Gastroesophageal sphincter (tissue), 3 donors: ENCODE data around the gene SPANXN4.

ENCODE experiments used
- CTCF ChIP-seq, 4 experiments: fragments of 200-600 bp in 2 of 4; fragments of 450-650 bp in 2 of 4; sonication (generic) in 1 of 4; IDR thresholded peaks; one replicate each; pipeline ENCODE4 v1.5.1; 2017 to 2019; ENCODE audit warnings: antibody characterized with exemption in 4 of 4, mild to moderate bottlenecking in 2 of 4, moderate library complexity in 2 of 4
- EP300 ChIP-seq: sonication (generic); formaldehyde crosslinking; IDR thresholded peaks from one replicate; pipeline ENCODE4 v1.6.1; 2017; ENCODE audit warnings: antibody characterized with exemption, mild to moderate bottlenecking
- POLR2A ChIP-seq, 2 donors: fragments of 450-650 bp; IDR thresholded peaks; one replicate each; pipeline ENCODE4 v1.6.1; 2017; ENCODE audit warnings: antibody characterized with exemption in 2 of 2, mild to moderate bottlenecking in 2 of 2, moderate library complexity in 1 of 2
- POLR2AphosphoS5 ChIP-seq: sonication (generic); formaldehyde crosslinking; IDR thresholded peaks from one replicate; pipeline ENCODE4 v1.6.1; 2017; ENCODE audit warnings: antibody characterized with exemption

- TF ChIP-seq CTCF (IDR thresholded peaks at IDR 0.05) = no peak
- TF ChIP-seq POLR2A (IDR thresholded peaks at IDR 0.05) = no peak
- TF ChIP-seq EP300 = no peak
- TF ChIP-seq POLR2AphosphoS5 = no peak
These were observed 1.5 kb downstream of the SPANXN4 start for GRCh38 chrX:143027275-143027674.
